ENCODE measurements around the gene NPAS3. TPM values are rescaled to one million over a fixed set of nuclear protein-coding genes. Genes with fewer than 3 reads are reported as not detected.

The NPAS3 gene
- total and polyA plus RNA-seq, 7 donors: 0.36 to 6.4 (median 4.6) TPM; not detected in 2

- Histone ChIP-seq H3K27ac (no peak overlapping the region), H3K36me3 (no peaks in the 10 kb centered on the region), H3K4me1 (peaks cover 0 to 6% (median 3%) of the 10 kb centered on the region in 4 donors), H3K27me3 (no peaks in the 10 kb centered on the region), H3K9me3 (no peaks in the 10 kb centered on the region), H3K4me3 (no peak overlapping the region)
- WGBS, 2 donors: 80 to 82% methylated on average over 3 of the region's 3 CpGs
- intact Hi-C loops (cut with DNase I): no loop called here
- DNase-seq: no peak
- no peak for TF ChIP-seq POLR2A (IDR thresholded peaks at IDR 0.05)
- TF ChIP-seq EP300 (IDR thresholded peaks at IDR 0.05): no peak
- no peak for TF ChIP-seq POLR2AphosphoS5 (IDR thresholded peaks at IDR 0.05)
- TF ChIP-seq CTCF (IDR thresholded peaks at IDR 0.05): no peak
These were observed 38.1 kb upstream of the NPAS3 start for GRCh38 chr14:32900547-32900946.

GRCh38 chr14:32905013-32905412, 33.7 kb upstream of the NPAS3 start:
- 86 to 88% methylated on average over 2 of the region's 2 CpGs for WGBS, 2 donors
- H3K27ac ChIP-seq: no peak overlapping the region
- intact Hi-C loops (cut with DNase I): no loop called here
- DNase-seq: no peak
- H3K36me3 ChIP-seq: no peaks in the 10 kb centered on the region
- no peaks in the 10 kb centered on the region for H3K4me1 ChIP-seq
- H3K27me3 ChIP-seq: no peaks in the 10 kb centered on the region
- H3K9me3 ChIP-seq: no peaks in the 10 kb centered on the region
- TF ChIP-seq POLR2AphosphoS5 (IDR thresholded peaks at IDR 0.05) (no peak), POLR2A (IDR thresholded peaks at IDR 0.05) (no peak), CTCF (IDR thresholded peaks at IDR 0.05) (no peak), EP300 (IDR thresholded peaks at IDR 0.05) (no peak)
- no peak overlapping the region for H3K4me3 ChIP-seq

- TF ChIP-seq EP300 (IDR thresholded peaks at IDR 0.05): no peak
- TF ChIP-seq POLR2A (IDR thresholded peaks at IDR 0.05): no peak
- no peak for TF ChIP-seq POLR2AphosphoS5 (IDR thresholded peaks at IDR 0.05)
- no peak for TF ChIP-seq CTCF (IDR thresholded peaks at IDR 0.05)
- 41 to 85% methylated on average over 3 of the region's 3 CpGs for WGBS, 2 donors
- intact Hi-C loops (cut with DNase I): no loop called here
- Histone ChIP-seq H3K9me3 (no peaks in the 10 kb centered on the region), H3K27ac (no peak overlapping the region), H3K27me3 (no peaks in the 10 kb centered on the region), H3K4me1 (no peaks in the 10 kb centered on the region), H3K4me3 (no peak overlapping the region), H3K36me3 (no peaks in the 10 kb centered on the region)
- DNase-seq: no peak
These were observed 32.0 kb upstream of the NPAS3 start for GRCh38 chr14:32906672-32907071.

GRCh38 chr14:32908196-32909084, 30.2 kb upstream of the NPAS3 start:
- Histone ChIP-seq H3K9me3 (no peaks in the 10 kb centered on the region), H3K4me1 (no peaks in the 10 kb centered on the region), H3K36me3 (no peaks in the 10 kb centered on the region), H3K27ac (no peak overlapping the region), H3K4me3 (no peak overlapping the region), H3K27me3 (no peaks in the 10 kb centered on the region)
- TF ChIP-seq CTCF (IDR thresholded peaks at IDR 0.05): no peak
- no peak for TF ChIP-seq POLR2A (IDR thresholded peaks at IDR 0.05)
- TF ChIP-seq EP300 (IDR thresholded peaks at IDR 0.05): no peak
- TF ChIP-seq POLR2AphosphoS5 (IDR thresholded peaks at IDR 0.05): no peak
- intact Hi-C loops (cut with DNase I): no loop called here
- 73 to 87% methylated on average over 9 of the region's 9 CpGs for WGBS, 2 donors
- DNase-seq: no peak

Data from sigmoid colon (tissue), 7 donors.